Thyroid gland (tissue), 4 donors: ENCODE measurements around the gene CD3E. TPM values are rescaled to one million over a fixed set of nuclear protein-coding genes. Genes with fewer than 3 reads are reported as not detected.

Experiments
- DNase-seq, 2 donors: peaks; one replicate each; pipeline ENCODE4 v3.0.0-alpha.2; 2019
- H3K27ac ChIP-seq, 3 donors: fragments of 200-600 bp; sonication (generic); 1 replicate in 2 of 3; 2 replicates in 1 of 3; pipeline ENCODE4 v1.5.1; 2016 to 2019; ENCODE audit warnings: mild to moderate bottlenecking in 1 of 3, moderate library complexity in 1 of 3
- H3K27me3 ChIP-seq: fragments of 200-600 bp; sonication (generic); one replicate; pipeline ENCODE4 v1.5.1; 2019
- H3K36me3 ChIP-seq, 2 donors: fragments of 200-600 bp; sonication (generic); one replicate each; pipeline ENCODE4 v1.5.1; 2016 to 2019
- H3K4me1 ChIP-seq, 2 donors: fragments of 200-600 bp; sonication (generic); one replicate each; pipeline ENCODE4 v1.5.1; 2017 to 2019
- H3K4me3 ChIP-seq, 3 donors: fragments of 200-600 bp; sonication (generic); replicated peaks in 1 of 3; 1 replicate in 2 of 3; 2 replicates in 1 of 3; pipeline ENCODE4 v1.5.1; 2016; ENCODE audit warnings: mild to moderate bottlenecking in 1 of 3
- H3K9me3 ChIP-seq: fragments of 200-600 bp; sonication (generic); one replicate; pipeline ENCODE4 v1.5.1; 2017
- CTCF ChIP-seq, 6 experiments: fragments of 200-600 bp in 3 of 6; fragments of 450-650 bp in 3 of 6; sonication (generic) in 3 of 6; IDR thresholded peaks; one replicate each; pipeline ENCODE4 v1.5.1; 2016 to 2019; ENCODE audit warnings: antibody characterized with exemption in 6 of 6, mild to moderate bottlenecking in 2 of 6, inconsistent platforms in 1 of 6, moderate library complexity in 1 of 6
- POLR2A ChIP-seq, 2 donors: fragments of 450-650 bp; IDR thresholded peaks; one replicate each; pipeline ENCODE4 v1.6.1; 2017; ENCODE audit warnings: antibody characterized with exemption in 2 of 2, mild to moderate bottlenecking in 2 of 2, moderate library complexity in 1 of 2
- WGBS, 2 donors: methylation state at CpG; one replicate each; pipeline ENCODE4 v1.1.5; 2017; 5-methylcytosine and 5-hydroxymethylcytosine counted together
- intact Hi-C: fragments of 100-400 bp; cut with DNase I; formaldehyde crosslinking; loops from one replicate; pipeline ENCODE4 v1.15.1; 2023
- total RNA-seq, 4 donors: library from RNA; depleted of rRNA; stranded (reverse); fragments of >200 nt; gene quantifications; one replicate each; pipeline ENCODE4 v1.2.3, GENCODE V29; 2016

CD3E gene
- total RNA-seq, 4 donors from 2014 or later = 3.0 to 4.3 (median 3.3) TPM

- Histone ChIP-seq H3K27ac (no peak overlapping the region), H3K9me3 (no peaks in the 10 kb centered on the region), H3K36me3 (no peaks in the 10 kb centered on the region), H3K27me3 (no peaks in the 10 kb centered on the region), H3K4me1 (no peaks in the 10 kb centered on the region), H3K4me3 (no peak overlapping the region)
- no peak for TF ChIP-seq POLR2A (IDR thresholded peaks at IDR 0.05)
- no peak for TF ChIP-seq CTCF (IDR thresholded peaks at IDR 0.05)
- 30 to 87% methylated on average over 1 of the region's 1 CpG for WGBS, 2 donors
- DNase-seq = no peak
- intact Hi-C loops = no loop called here
Observed at GRCh38 chr11:118287006-118287405, 17.5 kb upstream of the CD3E start.

- intact Hi-C loops = no loop called here
- DNase-seq = no peak
Observed at GRCh38 chr11:118289401-118289800, 15.1 kb upstream of the CD3E start.

GRCh38 chr11:118290923-118291322, 13.6 kb upstream of the CD3E start:
- Histone ChIP-seq H3K4me1 (no peaks in the 10 kb centered on the region), H3K36me3 (no peaks in the 10 kb centered on the region), H3K27me3 (no peaks in the 10 kb centered on the region), H3K9me3 (no peaks in the 10 kb centered on the region), H3K27ac (no peak overlapping the region), H3K4me3 (no peak overlapping the region)
- intact Hi-C loops = loop anchor here (1.0 kb wide), 1 partner anchor 94 kb away; no protein-coding TSS in a partner anchor
- DNase-seq = peak; percentile 37 to 46
- TF ChIP-seq POLR2A (IDR thresholded peaks at IDR 0.05) (no peak), CTCF (IDR thresholded peaks at IDR 0.05) (peak in 5 of 6 experiments; percentile 11 to 81 (median 73))
- 16 to 20% methylated on average over 9 of the region's 9 CpGs for WGBS, 2 donors

More at GRCh38 chr11:118289401-118289800, 15.1 kb upstream of the CD3E start:
- Histone ChIP-seq H3K36me3 (no peaks in the 10 kb centered on the region), H3K27me3 (no peaks in the 10 kb centered on the region), H3K27ac (no peak overlapping the region), H3K9me3 (no peaks in the 10 kb centered on the region), H3K4me3 (no peak overlapping the region), H3K4me1 (no peaks in the 10 kb centered on the region)
- TF ChIP-seq CTCF (IDR thresholded peaks at IDR 0.05) (no peak), POLR2A (IDR thresholded peaks at IDR 0.05) (no peak)

- Histone ChIP-seq H3K27ac (no peak overlapping the region), H3K4me3 (no peak overlapping the region), H3K9me3 (no peaks in the 10 kb centered on the region), H3K36me3 (no peaks in the 10 kb centered on the region), H3K27me3 (no peaks in the 10 kb centered on the region), H3K4me1 (no peaks in the 10 kb centered on the region)
- intact Hi-C loops = loop anchor here (1.0 kb wide), 1 partner anchor 94 kb away; no protein-coding TSS in a partner anchor
- DNase-seq = no peak
- WGBS, 2 donors = 71 to 80% methylated on average over 9 of the region's 9 CpGs
- TF ChIP-seq CTCF (IDR thresholded peaks at IDR 0.05) (no peak), POLR2A (IDR thresholded peaks at IDR 0.05) (no peak)
Observed at GRCh38 chr11:118291477-118292135, 12.9 kb upstream of the CD3E start.

GRCh38 chr11:118294053-118294452, 10.5 kb upstream of the CD3E start:
- Histone ChIP-seq H3K4me1 (no peaks in the 10 kb centered on the region), H3K4me3 (no peak overlapping the region), H3K27ac (no peak overlapping the region), H3K27me3 (no peaks in the 10 kb centered on the region), H3K9me3 (no peaks in the 10 kb centered on the region), H3K36me3 (no peaks in the 10 kb centered on the region)
- whole genome bisulfite sequencing, 2 donors = 89 to 92% methylated on average over 2 of the region's 2 CpGs
- no peak for TF ChIP-seq CTCF (IDR thresholded peaks at IDR 0.05)
- no peak for TF ChIP-seq POLR2A (IDR thresholded peaks at IDR 0.05)
- no peak for DNase-seq
- intact Hi-C loops = no loop called here
